ENCODE results near the gene FAM114A1. TPM values are rescaled to one million over a fixed set of nuclear protein-coding genes. Genes with fewer than 3 reads are reported as not detected.

The FAM114A1 gene
- total RNA-seq, 6 donors from 2014 or later = 27.2 to 92.5 (median 43.1) TPM

GRCh38 chr4:38951598-38951997 lies 84.0 kb downstream of the FAM114A1 start:
- Histone ChIP-seq H3K27me3 (no peaks in the 10 kb centered on the region), H3K4me1 (peaks cover 0 to 11% (median 3%) of the 10 kb centered on the region in 4 donors), H3K4me3 (no peak overlapping the region), H3K27ac (no peak overlapping the region), H3K36me3 (no peaks in the 10 kb centered on the region), H3K9me3 (no peaks in the 10 kb centered on the region)
- 67 to 74% methylated on average over 2 of the region's 2 CpGs for WGBS, 2 donors
- TF ChIP-seq CTCF (IDR thresholded peaks at IDR 0.05) (no peak), EP300 (IDR thresholded peaks at IDR 0.05) (no peak), POLR2AphosphoS5 (IDR thresholded peaks at IDR 0.05) (no peak), POLR2A (IDR thresholded peaks at IDR 0.05) (no peak)
- no peak for ATAC-seq (ENCODE audit: low FRiP score in 2 of 2)
- DNase-seq = no peak

GRCh38 chr4:38952017-38952416 lies 84.4 kb downstream of the FAM114A1 start:
- Histone ChIP-seq H3K36me3 (no peaks in the 10 kb centered on the region), H3K4me3 (no peak overlapping the region), H3K9me3 (no peaks in the 10 kb centered on the region), H3K27ac (no peak overlapping the region), H3K27me3 (no peaks in the 10 kb centered on the region), H3K4me1 (peaks cover 0 to 11% (median 3%) of the 10 kb centered on the region in 4 donors)
- ATAC-seq (ENCODE audit: low FRiP score in 2 of 2) (no peak), DNase-seq (no peak)
- 24 to 40% methylated on average over 1 of the region's 1 CpG for WGBS, 2 donors
- TF ChIP-seq CTCF (IDR thresholded peaks at IDR 0.05) (no peak), EP300 (IDR thresholded peaks at IDR 0.05) (no peak), POLR2A (IDR thresholded peaks at IDR 0.05) (no peak), POLR2AphosphoS5 (IDR thresholded peaks at IDR 0.05) (no peak)

- Histone ChIP-seq H3K27me3 (no peaks in the 10 kb centered on the region), H3K36me3 (no peaks in the 10 kb centered on the region), H3K4me3 (no peak overlapping the region), H3K4me1 (peaks cover 0 to under 1% (median 0%) of the 10 kb centered on the region in 4 donors), H3K27ac (no peak overlapping the region), H3K9me3 (no peaks in the 10 kb centered on the region)
- ATAC-seq (ENCODE audit: low FRiP score in 2 of 2) (no peak), DNase-seq (no peak)
- TF ChIP-seq POLR2A (IDR thresholded peaks at IDR 0.05) = no peak
- TF ChIP-seq EP300 (IDR thresholded peaks at IDR 0.05) = no peak
- TF ChIP-seq POLR2AphosphoS5 (IDR thresholded peaks at IDR 0.05) = no peak
- no peak for TF ChIP-seq CTCF (IDR thresholded peaks at IDR 0.05)
Measured at GRCh38 chr4:38954727-38955126, 87.1 kb downstream of the FAM114A1 start.

GRCh38 chr4:38955957-38956356 lies 88.4 kb downstream of the FAM114A1 start:
- no peaks in the 10 kb centered on the region for H3K27me3 ChIP-seq
- no peaks in the 10 kb centered on the region for H3K4me1 ChIP-seq
- WGBS, 2 donors = 87% methylated on average over 4 of the region's 4 CpGs
- no peak for DNase-seq
- no peak overlapping the region for H3K4me3 ChIP-seq
- H3K9me3 ChIP-seq = no peaks in the 10 kb centered on the region
- ATAC-seq (ENCODE audit: low FRiP score in 2 of 2) = no peak
- H3K27ac ChIP-seq = no peak overlapping the region
- H3K36me3 ChIP-seq = no peaks in the 10 kb centered on the region
- TF ChIP-seq CTCF (IDR thresholded peaks at IDR 0.05) (no peak), EP300 (IDR thresholded peaks at IDR 0.05) (no peak), POLR2AphosphoS5 (IDR thresholded peaks at IDR 0.05) (no peak), POLR2A (IDR thresholded peaks at IDR 0.05) (no peak)

DNA sequence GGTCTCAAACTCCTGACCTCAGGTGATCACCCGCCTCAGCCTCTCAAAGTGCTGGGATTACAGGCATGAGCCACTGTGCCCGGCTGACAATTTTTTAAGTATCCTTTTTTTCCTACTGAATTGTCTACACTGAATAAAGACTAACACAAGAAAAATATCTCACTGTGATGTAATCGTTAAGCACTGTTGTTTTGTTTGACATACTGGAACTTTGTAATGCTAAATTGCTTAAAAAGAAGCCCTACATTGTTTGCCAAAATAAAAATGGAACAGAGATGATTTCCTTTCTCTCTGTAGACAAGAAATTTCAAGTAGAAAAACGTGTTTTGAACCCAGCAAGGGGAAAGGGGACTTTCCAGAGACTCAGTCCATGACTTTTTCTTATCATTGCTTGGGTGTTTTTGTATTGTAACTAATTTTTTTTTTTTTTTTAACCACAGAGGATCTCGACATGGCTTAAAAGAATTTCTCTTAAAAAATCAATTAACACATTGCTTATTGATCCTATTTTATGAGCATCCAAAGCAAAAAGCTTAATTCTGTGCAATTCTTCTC lies 89.7 kb downstream of the FAM114A1 start:
- ATAC-seq (ENCODE audit: low FRiP score in 2 of 2) (no peak), DNase-seq (no peak)
- Histone ChIP-seq H3K27ac (no peak overlapping the region), H3K27me3 (no peaks in the 10 kb centered on the region), H3K4me1 (no peaks in the 10 kb centered on the region), H3K4me3 (no peak overlapping the region), H3K9me3 (no peaks in the 10 kb centered on the region), H3K36me3 (no peaks in the 10 kb centered on the region)
- 60 to 61% methylated on average over 5 of the region's 5 CpGs for whole genome bisulfite sequencing, 2 donors
- no peak for TF ChIP-seq EP300 (IDR thresholded peaks at IDR 0.05)
- no peak for TF ChIP-seq CTCF (IDR thresholded peaks at IDR 0.05)
- no peak for TF ChIP-seq POLR2A (IDR thresholded peaks at IDR 0.05)
- no peak for TF ChIP-seq POLR2AphosphoS5 (IDR thresholded peaks at IDR 0.05)
